ENCODE measurements around the gene R3HDM2.

The R3HDM2 gene

GRCh38 chr12:57261428-57261865 is 169.4 kb downstream of the R3HDM2 start:
- no peak for DNase-seq

- DNase-seq: no peak
Observed at GRCh38 chr12:57260366-57260765, 170.5 kb downstream of the R3HDM2 start.

- no peak for DNase-seq
Observed at GRCh38 chr12:57258977-57259970, 171.6 kb downstream of the R3HDM2 start.

GRCh38 chr12:57255916-57256315 is 174.9 kb downstream of the R3HDM2 start:
- no peak for DNase-seq

- DNase-seq: no peak
Observed at GRCh38 chr12:57254506-57255280, 176.2 kb downstream of the R3HDM2 start.

- no peak for DNase-seq
Observed at GRCh38 chr12:57250956-57251355, 179.9 kb downstream of the R3HDM2 start, which contains the start of gene STAC3. TSS of gene STAC3 (minus strand) at chr12:57251187. CDS start at chr12:57249636, 1,551 bp downstream.

GRCh38 chr12:57250541-57250940 is 180.3 kb downstream of the R3HDM2 start:
- DNase-seq: no peak

GRCh38 chr12:57248934-57249742 is 181.7 kb downstream of the R3HDM2 start:
- DNase-seq: no peak

- no peak for DNase-seq
Observed at GRCh38 chr12:57247041-57247440, 183.8 kb downstream of the R3HDM2 start.

- no peak for DNase-seq
Observed at GRCh38 chr12:57244312-57244696, 186.5 kb downstream of the R3HDM2 start.

GRCh38 chr12:57243521-57244311 is 187.1 kb downstream of the R3HDM2 start:
- peak; percentile 83 for DNase-seq

GRCh38 chr12:57242691-57243454 is 188.0 kb downstream of the R3HDM2 start:
- DNase-seq: peak; percentile 61

- no peak for DNase-seq
Observed at GRCh38 chr12:57242329-57242690, 188.5 kb downstream of the R3HDM2 start.

- no peak for DNase-seq
Observed at GRCh38 chr12:57241402-57242310, 189.2 kb downstream of the R3HDM2 start.

- DNase-seq: no peak
Observed at GRCh38 chr12:57240926-57241401, 189.9 kb downstream of the R3HDM2 start.

GRCh38 chr12:57240066-57240921 is 190.5 kb downstream of the R3HDM2 start:
- DNase-seq: peak; percentile 58

GRCh38 chr12:57239587-57240065 is 191.2 kb downstream of the R3HDM2 start:
- no peak for DNase-seq

- peak; percentile 88 for DNase-seq
Observed at GRCh38 chr12:57238854-57239554, 191.8 kb downstream of the R3HDM2 start.
